NCI-H82 treated with DMSO at 0.1 percent for 48 hours (cell line): ENCODE data around the gene SLC9A3.

Experiments used
- DNase-seq: peaks from one replicate; lab custom pipeline; 2025; ENCODE audit not compliant: unreplicated experiment; lab: John Stamatoyannopoulos, UW

Gene SLC9A3

DNA sequence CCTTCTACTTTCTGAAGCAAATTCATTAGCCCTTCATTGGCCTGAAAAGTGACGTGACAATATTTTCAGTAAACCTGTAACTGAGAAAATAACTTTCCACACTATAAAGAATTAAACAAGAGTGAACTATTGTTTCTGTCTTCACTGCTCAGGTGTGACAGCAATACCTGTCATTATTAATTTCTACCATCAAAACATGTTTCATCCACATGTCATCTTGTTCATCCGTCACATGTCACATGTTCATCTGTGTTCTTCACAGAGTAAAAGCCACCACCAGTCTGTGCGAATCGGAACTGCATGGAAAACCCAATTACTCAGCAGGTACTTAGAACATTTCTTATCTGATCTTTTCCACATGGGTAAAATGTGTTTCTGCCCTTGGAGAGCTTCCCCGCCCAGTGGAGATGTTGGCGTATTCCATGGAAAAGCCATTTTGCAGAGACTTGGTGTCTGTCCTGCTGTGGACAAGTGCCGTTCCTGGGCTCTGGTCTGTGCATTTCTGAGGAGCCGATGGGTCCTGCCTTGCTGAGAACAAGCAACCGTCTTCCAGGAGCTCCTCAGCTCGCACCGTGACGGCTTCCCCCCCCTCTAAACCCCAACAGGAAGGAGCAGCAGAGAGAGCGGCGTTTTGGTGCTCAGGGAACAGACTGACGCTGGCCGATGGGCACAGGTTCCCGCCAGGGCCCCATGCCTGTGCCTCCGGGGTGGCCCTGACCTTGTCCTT is 91.9 kb downstream of the SLC9A3 start:
- DNase-seq: no peak

DNA sequence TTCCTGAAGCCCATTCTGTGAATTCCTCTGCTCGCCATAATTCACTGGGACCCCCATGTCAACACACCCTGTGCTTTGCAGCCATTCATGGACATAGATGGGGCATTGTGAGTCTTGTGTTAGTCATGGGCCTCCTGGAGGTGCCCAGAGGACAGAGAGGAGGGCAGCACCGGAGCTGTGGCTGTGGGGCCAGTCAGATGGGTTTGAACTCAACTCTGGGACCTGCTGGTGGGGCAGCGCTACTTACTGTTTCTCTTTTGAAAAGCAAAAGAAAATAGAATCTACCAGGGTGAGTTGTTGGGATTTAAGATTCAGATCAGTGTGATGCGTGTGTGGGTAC is 92.6 kb downstream of the SLC9A3 start:
- DNase-seq: no peak

GRCh38 chr5:431001-431710 is 93.1 kb downstream of the SLC9A3 start:
- DNase-seq: no peak

GRCh38 chr5:430214-430925 is 93.9 kb downstream of the SLC9A3 start:
- DNase-seq: no peak

DNA sequence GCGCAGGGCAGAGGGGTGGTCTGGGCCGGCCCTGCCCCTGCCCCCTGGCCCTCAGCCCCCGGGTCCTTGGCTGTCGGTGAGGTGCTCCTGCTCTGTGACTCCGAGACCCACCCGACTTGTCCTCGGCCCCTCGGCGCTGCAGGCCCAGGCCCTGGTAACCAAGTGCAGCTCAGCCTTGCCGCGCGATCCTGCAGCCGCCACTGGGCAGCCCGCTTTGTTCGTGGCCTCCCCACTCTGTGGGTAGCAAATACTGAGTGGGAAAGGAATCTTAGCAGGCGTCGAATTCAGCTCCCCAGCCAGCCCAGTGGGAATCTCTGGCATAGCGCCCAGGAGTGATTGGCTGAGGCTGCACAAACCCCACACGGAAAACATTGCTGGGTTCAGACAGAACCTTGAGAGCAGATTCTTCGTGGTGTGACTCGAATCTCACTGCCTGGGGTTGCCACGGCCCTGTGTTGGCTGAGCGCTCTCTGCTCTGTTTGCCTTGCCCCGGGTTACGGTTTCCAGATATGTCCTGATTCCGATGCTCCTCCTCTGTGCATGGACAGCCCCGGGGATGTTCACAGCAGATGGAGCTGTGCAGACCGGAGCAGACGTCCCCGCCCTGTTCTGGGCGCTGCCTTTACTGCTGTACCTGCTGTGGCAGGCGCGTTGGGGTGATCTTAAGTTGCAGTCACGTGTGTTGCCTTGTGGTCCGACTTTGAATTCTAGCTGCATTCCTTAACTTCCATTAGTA is 94.6 kb downstream of the SLC9A3 start:
- no peak for DNase-seq

GRCh38 chr5:428754-429452 is 95.3 kb downstream of the SLC9A3 start:
- no peak for DNase-seq

DNA sequence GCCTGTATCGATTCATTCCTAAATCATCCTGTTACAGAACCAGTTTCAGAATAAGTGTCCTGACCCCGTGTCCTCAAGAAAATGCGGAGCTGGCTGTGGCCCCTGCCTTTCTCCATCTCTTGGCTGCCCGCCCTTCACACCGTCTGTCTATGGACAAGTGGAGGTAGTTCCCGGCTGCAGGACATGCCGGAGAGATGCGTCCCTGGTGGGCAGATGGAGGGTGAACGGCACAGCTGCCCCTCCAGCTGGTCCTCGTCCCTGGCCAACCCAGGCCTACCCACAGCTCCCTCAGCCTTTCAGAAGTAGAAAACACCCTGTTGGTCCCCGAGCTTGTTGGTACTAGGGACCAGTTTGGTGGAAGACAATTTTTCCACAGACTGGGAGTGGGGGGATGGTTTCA is 96.0 kb downstream of the SLC9A3 start:
- no peak for DNase-seq

DNA sequence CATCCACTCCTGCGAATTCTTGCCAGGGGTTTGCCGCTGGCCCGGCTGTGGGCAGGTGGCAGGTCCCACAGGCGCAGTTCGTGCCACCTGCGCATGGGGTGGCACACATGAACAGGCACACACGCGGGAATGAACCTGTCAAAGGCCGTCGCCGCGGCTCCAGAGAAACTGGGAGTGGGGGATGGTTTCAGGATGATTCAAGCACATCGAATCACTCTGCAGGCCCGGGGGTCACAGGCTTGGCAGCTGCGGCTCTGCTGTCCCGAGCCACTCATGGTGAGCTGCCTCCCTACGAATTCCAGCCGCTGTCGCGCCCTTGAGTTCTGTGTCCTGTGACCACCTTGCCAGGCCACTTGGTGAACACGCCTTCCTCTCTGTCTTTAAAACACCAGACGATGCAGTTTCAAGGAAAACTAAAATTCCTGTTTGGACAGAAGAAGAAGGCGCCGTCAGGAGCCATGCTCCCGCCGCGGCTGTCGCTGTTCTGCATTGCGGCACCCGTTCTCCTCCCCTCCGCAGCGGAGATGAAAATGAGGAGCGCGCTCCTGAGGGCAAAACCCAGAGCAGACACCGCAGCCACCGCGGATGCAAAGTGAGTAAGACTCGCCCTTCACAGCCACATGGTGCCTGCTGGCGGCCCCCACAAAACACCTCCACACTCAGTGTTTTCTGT is 96.7 kb downstream of the SLC9A3 start:
- DNase-seq: no peak

DNA sequence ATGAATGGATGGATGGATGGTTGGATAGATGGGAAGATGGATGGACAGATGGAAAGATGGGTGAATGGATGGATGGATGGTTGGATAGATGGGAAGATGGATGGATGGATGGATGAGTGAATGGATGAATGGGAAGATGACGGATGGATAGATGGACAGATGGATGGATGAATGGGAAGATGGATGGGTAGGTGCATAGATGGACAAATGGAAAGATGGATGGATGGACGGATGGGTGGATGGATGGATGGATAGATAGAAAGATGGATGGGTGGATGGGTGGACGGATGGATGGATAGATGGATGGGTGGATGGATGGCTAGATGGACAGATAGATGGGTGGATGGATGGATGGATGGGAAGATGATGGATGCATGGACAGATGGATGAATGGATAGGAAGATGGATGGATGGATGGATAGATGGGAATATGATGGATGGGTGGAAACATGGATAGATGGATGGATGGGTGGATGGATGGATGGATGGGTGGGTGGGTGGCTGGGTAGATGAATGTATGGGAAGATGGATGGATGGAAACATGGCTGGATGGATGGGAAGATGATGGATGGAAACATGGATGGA is 97.8 kb downstream of the SLC9A3 start:
- DNase-seq: no peak

GRCh38 chr5:425714-426113 is 98.5 kb downstream of the SLC9A3 start:
- no peak for DNase-seq

- DNase-seq: no peak
Measured at GRCh38 chr5:424301-425110, 99.7 kb downstream of the SLC9A3 start.

GRCh38 chr5:423626-424261 is 100.5 kb downstream of the SLC9A3 start:
- DNase-seq: no peak

GRCh38 chr5:423233-423565 is 101.0 kb downstream of the SLC9A3 start:
- no peak for DNase-seq

GRCh38 chr5:422323-423232 is 101.7 kb downstream of the SLC9A3 start:
- DNase-seq: no peak

DNA sequence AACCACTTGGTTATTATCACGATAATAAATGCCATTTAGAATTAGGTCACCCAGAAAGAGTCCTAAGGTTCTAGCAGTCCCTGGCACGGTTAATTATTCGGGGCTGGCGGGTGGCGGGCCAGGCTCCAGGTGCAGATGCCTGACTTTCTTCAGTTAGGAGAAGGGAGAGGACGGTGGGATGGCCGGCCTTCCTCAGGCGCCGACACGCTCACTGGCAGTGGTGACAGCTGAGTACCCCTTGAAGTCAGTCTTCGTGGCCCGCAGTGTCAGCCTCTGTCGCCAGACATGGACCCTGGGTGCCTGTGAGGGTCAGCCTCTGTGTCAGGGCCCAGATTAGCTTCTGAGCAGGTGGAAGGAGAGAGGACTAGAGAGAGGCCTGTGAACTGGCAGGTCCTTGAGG is 102.3 kb downstream of the SLC9A3 start:
- DNase-seq: no peak

DNA sequence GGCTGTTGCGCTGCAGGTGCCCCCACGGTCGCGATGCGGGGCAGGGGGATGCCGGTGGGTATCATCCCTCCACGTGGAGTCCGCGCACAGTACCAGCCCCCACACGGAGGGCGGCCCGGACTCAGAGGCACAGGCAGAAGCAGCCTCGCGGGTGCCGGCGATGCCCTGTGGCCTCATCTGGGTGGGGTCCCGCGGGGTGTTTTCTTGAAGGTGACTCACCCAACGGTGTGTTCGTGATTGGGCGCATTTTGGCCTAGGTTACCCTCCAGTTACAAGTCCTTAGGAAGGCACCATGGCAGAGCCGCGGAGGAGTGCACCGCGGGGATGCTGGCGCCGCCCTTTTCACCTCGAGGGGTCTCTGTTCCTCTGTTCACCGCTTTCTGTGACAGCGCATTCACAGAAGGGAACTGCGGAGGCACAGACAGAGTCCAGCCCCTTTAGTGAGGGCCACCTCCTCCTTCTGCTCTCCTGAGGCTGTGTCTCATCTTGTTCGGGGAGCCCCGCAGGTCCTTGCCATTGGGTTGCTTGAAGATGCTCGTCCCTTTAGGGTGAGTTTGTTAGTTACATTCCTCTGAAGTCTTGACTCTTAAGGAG is 102.9 kb downstream of the SLC9A3 start:
- no peak for DNase-seq

DNA sequence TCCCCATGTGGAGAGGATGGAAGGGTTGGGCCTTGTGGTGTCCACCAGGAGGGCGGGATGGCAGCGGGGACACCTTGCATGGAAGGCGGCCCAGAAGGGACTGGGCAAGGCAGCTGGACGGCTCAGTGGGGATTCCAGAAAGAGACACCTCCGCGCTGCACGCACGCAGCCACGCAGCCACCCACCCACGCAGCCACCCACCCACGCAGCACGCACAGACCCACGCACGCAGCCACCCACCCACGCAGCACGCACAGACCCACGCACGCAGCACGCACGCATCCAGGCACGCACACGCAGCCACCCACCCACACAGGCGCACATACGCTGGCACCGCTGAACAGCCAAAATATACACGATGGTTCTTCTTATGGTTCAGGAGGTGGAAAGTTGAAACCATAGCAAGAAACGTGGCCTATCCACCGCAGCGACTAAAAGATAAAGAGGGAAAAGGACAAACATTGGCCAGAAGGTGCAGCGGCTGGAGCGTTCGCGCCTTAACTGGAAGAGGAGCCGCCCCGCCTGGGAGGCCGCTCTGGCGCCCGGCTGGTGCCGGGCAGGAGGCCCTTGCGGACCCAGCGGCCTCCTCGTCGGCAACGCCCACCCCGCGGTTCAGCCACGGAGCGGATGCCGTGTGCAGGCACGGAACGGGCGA is 103.5 kb downstream of the SLC9A3 start:
- no peak for DNase-seq
